ENCODE data around the gene CYP3A5.

DNA sequence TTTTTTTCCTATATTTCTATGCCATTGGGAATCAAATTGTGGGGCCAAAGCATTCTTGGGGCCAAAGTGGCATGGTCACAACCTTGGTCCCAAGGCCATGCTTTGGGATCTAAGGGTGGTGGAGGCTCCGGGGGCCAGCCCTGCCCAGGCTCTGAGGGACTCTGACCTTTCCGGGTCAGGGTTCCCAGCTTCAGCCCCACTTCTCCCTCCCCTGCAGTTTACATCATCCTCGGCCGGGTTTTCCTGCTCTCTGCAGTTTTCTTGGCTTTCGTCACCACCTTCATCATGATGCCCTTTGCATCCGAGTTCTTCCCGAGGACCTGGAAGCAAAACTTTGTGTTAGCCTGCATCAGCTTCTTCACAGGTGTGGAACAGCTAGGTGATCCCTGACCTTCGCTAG lies 73.3 kb downstream of the CYP3A5 start:
- no peak for TF ChIP-seq MAX (IDR thresholded peaks at IDR 0.05)
- no peak for TF ChIP-seq RAD21 (IDR thresholded peaks at IDR 0.05; ENCODE audit: low read depth)
- TF ChIP-seq TEAD4 (IDR thresholded peaks at IDR 0.05) = no peak
- no peak for TF ChIP-seq EGR1 (IDR thresholded peaks at IDR 0.05)
- TF ChIP-seq YY1 (IDR thresholded peaks at IDR 0.05; ENCODE audit: low read depth) = no peak
- no peak for TF ChIP-seq EP300 (IDR thresholded peaks at IDR 0.05; ENCODE audit: borderline replicate concordance)
- TF ChIP-seq, protein P1, sequence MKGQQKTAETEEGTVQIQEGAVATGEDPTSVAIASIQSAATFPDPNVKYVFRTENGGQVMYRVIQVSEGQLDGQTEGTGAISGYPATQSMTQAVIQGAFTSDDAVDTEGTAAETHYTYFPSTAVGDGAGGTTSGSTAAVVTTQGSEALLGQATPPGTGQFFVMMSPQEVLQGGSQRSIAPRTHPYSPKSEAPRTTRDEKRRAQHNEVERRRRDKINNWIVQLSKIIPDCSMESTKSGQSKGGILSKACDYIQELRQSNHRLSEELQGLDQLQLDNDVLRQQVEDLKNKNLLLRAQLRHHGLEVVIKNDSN (IDR thresholded peaks at IDR 0.05) = no peak
- TF ChIP-seq TAF1 (IDR thresholded peaks at IDR 0.05; ENCODE audit: low read depth) = no peak
- no peak for TF ChIP-seq TCF12 (IDR thresholded peaks at IDR 0.05; ENCODE audit: low read depth)
- TF ChIP-seq CEBPB (IDR thresholded peaks at IDR 0.05) = no peak

All from Ishikawa (cell line).